ENCODE results near the gene PDZRN3. TPM values are rescaled to one million over a fixed set of nuclear protein-coding genes. Genes with fewer than 3 reads are reported as not detected.

PDZRN3 gene
- total and polyA plus RNA-seq, 2 experiments from 2014 or later = 7.5 to 14.0 TPM

- no peaks in the 10 kb centered on the region for H3F3A ChIP-seq (replicated peaks; ENCODE audit: low read depth)
- DNase-seq (ENCODE audit: low spot score) (no peak), ATAC-seq (no peak)
- peaks cover 23% of the 10 kb centered on the region for H3K4me1 ChIP-seq (ENCODE audit: insufficient read depth)
- Mint-ChIP-seq H3K4me1 (no peaks in the 10 kb centered on the region; the same call in 1 of the 3 replicates), H3K36me3 (ENCODE audit: low read depth) (peaks cover 5% of the 10 kb centered on the region; the same call in 1 of the 3 replicates), H3K27me3 (ENCODE audit: insufficient read depth, low read depth, poor library complexity) (peaks cover 5% of the 10 kb centered on the region), H3K9me3 (no peaks in the 10 kb centered on the region), H3K4me3 (no peak overlapping the region), H3K27ac (no peak overlapping the region)
- H2AFZ ChIP-seq = no peak overlapping the region
- no peak overlapping the region for H3K4me2 ChIP-seq
- no peaks in the 10 kb centered on the region for H3K27me3 ChIP-seq (ENCODE audit: insufficient read depth)
- no peak for TF ChIP-seq ZNF331 (CRISPR knock-in tag; IDR thresholded peaks at IDR 0.05; ENCODE audit: low read depth)
- TF ChIP-seq CREB1 (CRISPR knock-in tag; IDR thresholded peaks at IDR 0.05; ENCODE audit: low read depth) = no peak
- no peak for TF ChIP-seq EZH2phosphoT487 (IDR thresholded peaks at IDR 0.05; ENCODE audit: unreplicated experiment)
- TF ChIP-seq STAT1 (IDR thresholded peaks at IDR 0.05; ENCODE audit: unreplicated experiment) = no peak
- no peak for TF ChIP-seq NANOG (IDR thresholded peaks at IDR 0.05; ENCODE audit: borderline replicate concordance)
- no peak for TF ChIP-seq ZNF462 (CRISPR knock-in tag; IDR thresholded peaks at IDR 0.05)
- no peak for TF ChIP-seq EZH2 (IDR thresholded peaks at IDR 0.05; ENCODE audit: low read depth, unreplicated experiment)
- no peak for TF ChIP-seq POLR2AphosphoS5 (IDR thresholded peaks at IDR 0.05; ENCODE audit: low read depth)
- no peak for TF ChIP-seq CTCF (conservative IDR thresholded peaks at IDR 0.05; ENCODE audit: low read depth in 2 of 2)
- no peak for TF ChIP-seq REST (IDR thresholded peaks at IDR 0.05; ENCODE audit: unreplicated experiment)
- TF ChIP-seq ZNF114 (CRISPR knock-in tag; IDR thresholded peaks at IDR 0.05) = no peak
- no peak for TF ChIP-seq JUNB (IDR thresholded peaks at IDR 0.05; ENCODE audit: unreplicated experiment)
- TF ChIP-seq ETS1 (IDR thresholded peaks at IDR 0.05) = no peak
- no peaks in the 10 kb centered on the region for H3K9me2 ChIP-seq (ENCODE audit: insufficient read depth)
- H3K4me3 ChIP-seq = no peak overlapping the region
- H3K79me2 ChIP-seq (replicated peaks; ENCODE audit: insufficient read depth) = no peaks in the 10 kb centered on the region; the same call in 1 of the 2 replicates
- no peak overlapping the region for H3K27ac ChIP-seq (ENCODE audit: low read depth)
- H3K36me3 ChIP-seq (ENCODE audit: insufficient read depth) = no peaks in the 10 kb centered on the region
- no peaks in the 10 kb centered on the region; the same call in 1 of the 2 replicates for H4K20me1 ChIP-seq (replicated peaks; ENCODE audit: insufficient read depth)
Observed at GRCh38 chr3:73605861-73606260, 18.9 kb downstream of the PDZRN3 start.
